Measurements from ENCODE around the gene DENND2D.
"Not testable (repeated sequence)": the region's sequence is repeated elsewhere in the genome, so short reads cannot be mapped to it uniquely, and the experiment has no call there.

Gene DENND2D

DNA sequence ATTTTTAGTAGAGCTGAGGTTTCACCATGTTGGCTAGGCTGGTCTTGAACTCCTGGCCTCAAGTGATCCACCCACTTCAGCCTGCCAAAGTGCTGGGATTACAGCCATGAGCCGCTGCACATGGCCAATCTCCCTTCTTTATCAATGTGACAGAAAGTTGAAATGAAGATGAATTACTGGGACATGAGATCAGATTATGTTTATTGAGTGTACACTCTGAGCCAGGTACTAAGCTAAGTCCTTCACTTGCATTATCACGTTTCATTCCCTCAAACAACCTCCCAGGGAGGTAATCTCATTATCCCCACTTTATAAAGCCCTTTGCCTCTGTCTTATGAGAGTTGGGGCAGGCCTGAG, 20.8 kb upstream of the DENND2D start:
- FAIRE-seq: no peak

- FAIRE-seq: no peak
These were observed 19.9 kb upstream of the DENND2D start for GRCh38 chr1:111220302-111220890.

GRCh38 chr1:111219557-111220286, 19.3 kb upstream of the DENND2D start:
- no peak for FAIRE-seq

DNA sequence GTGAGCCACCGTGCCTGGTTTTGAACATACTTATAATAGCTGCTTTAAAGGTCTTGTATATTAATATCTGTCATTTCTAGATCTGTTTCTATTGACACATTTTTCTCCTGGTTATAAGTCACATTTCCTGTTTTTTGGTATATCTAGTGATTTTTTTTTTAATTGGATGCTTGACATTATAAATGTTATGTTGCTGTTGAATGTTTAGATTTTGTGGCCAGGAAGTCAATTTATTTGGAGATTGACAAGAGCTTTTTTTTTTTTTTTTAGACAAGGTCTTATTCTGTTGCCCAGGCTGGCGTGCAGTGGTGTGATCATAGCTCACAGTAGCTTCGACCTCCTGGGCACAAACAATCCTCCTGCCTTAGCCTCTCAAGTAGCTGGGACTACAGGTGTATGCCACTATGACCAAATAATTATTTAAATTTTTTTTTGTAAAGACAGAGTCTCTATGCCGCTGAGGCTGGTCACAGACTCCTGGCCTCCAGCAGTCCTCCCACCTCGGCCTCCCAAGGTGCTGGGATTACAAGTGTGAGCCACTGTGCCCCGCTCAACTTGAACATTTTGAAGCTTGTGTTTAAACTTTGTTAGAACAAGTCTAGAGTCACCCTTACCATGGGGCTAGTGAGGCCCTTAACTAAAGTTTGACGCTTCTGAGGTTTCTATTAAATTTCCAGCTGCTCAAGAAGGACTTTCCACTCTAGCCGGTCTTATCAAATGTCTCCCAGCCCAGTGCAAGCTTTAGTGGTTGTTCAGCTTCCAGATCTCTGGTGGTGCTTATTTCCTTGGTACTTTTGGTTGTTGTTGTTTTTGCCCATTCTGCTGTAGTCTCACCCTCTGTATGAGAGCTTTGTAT, 18.5 kb upstream of the DENND2D start:
- no peak for FAIRE-seq

DNA sequence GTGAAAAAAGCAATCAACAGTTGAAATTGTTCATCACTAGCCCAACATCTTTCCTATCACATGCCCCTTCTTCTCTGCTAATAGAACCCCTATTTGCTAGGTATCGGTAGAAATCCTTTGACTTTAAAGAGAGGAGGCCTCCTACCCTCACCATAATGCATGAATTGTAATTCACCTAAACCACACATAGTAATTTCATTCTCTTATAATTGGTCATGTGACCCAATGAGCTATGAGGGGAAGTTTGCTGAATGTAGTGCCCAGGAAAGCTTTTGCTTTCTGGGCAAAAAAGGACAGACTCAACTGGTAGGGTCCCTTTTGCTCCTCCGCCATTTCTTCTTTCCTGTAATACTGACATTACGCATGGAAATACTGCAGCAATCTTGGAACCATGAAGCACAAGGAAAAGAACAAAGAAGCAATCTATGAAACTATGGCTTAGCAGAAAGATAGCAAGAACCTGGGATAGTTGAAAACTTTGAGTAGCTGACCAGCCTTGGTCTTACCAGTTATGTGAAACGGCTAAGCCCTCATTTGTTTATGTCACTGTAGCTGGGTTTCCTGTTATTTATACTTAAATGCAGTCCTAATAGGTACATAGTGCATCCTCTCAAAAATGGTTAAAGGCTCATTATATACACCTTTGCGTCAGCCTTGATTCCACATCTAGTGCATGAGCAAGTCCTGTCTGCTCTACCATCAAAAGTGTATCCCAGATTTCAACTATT, 16.9 kb upstream of the DENND2D start:
- FAIRE-seq: no peak

- FAIRE-seq: no peak
These were observed 16.3 kb upstream of the DENND2D start for GRCh38 chr1:111216751-111217150.

- FAIRE-seq: not testable (repeated sequence)
These were observed 14.8 kb upstream of the DENND2D start for GRCh38 chr1:111215285-111215684.

DNA sequence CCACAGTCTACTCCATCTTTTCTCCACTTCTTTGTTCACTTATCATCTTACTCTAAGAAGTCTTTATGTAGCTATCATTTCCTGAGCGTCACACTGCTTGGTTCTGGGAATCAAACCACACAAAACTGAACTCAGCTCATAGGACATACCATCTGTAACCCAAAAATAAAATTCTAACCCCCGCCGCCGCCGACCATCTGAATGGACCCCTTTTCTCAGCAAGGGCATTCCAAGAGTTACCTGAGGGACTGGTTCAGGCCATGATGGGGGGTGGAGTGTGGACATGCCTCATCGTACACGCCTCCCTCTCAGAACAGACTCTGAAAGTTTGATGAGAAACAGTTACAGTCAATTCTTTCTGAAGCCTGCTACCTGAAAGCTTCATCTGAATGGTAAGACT, 14.4 kb upstream of the DENND2D start:
- no peak for FAIRE-seq

- FAIRE-seq: no peak
These were observed 13.8 kb upstream of the DENND2D start for GRCh38 chr1:111214074-111214801.

DNA sequence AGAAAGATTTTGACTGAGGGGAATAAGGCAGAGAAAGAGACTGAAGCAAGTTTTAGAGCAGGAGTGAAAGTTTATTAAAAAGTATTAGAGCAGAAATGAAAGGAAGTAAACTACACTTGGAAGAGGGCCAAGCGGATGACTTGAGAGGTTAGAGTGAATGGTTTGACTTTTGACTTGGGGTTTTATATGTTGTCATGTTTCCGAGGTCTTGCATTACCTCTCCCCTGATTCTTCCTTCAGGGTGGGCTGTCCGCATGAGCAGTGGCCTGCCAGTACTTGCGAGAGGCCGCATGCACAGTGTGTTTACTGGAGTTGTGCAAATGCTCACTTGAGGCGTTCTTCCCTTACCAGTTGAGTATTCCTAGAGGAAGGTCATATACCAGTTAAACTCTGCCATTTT, 13.0 kb upstream of the DENND2D start:
- FAIRE-seq: no peak

DNA sequence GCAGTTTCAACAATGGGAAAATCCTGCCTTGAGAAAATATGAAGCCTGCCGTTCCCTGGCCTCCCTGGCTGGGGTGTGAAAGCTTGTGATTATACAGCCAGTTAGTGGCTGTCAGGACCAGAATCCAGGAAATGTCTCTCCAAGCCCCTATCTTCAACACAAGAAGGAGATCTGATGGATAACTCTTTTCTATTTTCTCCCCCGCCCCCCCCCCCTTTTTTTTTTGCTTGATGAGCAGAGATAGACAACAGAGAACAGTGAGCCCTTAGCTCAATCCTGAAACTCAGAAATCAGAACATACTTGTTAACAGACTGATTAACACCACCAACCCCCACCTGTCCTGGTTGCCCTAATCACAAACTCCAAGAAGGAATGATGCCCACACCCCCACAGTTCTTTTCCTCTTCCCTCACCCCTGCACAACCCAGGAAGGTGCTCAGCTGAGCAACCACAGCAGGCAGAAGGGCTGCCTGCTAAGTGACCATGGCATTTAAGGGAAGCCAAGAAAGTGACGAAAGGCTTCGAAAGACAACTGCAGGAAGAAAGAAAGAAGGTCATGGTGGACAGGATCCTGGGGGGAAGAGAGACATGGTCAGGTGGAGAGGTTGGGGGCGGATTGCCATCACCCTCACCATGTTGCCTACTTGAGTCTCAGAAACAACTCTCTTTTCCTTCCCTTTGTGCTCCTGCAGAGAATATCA, 12.3 kb upstream of the DENND2D start:
- no peak for FAIRE-seq

GRCh38 chr1:111211921-111212320, 11.5 kb upstream of the DENND2D start:
- FAIRE-seq: no peak

GRCh38 chr1:111209622-111210021, 9.2 kb upstream of the DENND2D start:
- no peak for FAIRE-seq

DNA sequence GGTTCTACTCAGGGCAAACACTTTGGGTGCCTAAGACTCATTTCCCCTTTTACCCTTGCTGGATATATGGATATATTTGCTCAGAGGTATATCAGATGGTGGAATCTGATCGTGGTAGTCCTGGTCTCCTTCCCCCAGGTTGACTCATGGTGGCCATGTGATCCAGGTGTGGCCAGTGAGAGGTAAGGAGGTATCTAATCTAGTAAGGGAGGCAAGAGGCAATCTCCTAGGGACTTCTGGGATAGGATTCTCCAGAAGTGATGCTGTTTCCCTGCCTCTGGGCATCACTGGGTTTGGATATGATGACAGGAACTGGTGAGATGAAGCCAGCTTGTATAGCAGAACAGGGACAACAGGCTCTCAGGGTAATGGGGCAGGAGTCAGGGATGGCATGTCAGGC, 8.5 kb upstream of the DENND2D start:
- no peak for FAIRE-seq

- no peak for FAIRE-seq
These were observed 5.2 kb upstream of the DENND2D start for GRCh38 chr1:111205714-111206050.

DNA sequence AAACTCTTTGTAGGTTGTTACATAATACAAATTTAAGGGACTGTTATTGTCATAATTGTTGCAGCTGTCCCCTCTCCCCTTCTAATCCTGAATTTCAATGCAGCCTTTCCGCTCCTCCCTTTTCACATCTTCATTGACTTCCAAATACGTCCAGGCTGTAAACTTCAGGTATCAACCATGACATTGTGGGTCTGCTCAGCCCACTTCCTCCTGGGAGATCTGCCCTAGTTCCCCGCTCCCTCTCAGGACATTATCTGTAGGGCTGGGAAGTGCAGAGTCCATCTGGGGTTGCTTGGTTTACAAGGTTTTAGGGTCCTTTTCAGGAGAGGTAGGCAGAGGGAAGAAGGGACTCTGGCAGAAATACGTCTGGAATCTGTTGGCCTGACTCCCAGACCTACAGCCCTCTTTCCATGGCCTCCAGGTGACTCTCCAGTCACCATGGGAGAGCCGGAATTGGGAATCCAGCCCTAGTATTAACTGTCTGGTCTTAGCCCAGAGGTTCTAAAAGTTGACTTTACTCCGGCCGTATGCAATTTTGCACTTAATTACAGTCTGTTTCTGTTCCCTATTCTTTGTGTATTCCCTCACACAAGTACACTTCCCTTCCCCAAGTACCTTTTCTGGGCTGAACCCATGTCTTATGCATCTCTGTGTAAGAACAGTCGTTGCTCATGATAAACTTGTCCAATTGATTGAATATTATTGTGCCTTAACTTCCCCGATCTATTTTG, 4.7 kb upstream of the DENND2D start:
- FAIRE-seq: no peak

GRCh38 chr1:111204201-111204982, 3.9 kb upstream of the DENND2D start:
- no peak for FAIRE-seq

- no peak for FAIRE-seq
These were observed 3.3 kb upstream of the DENND2D start for GRCh38 chr1:111203681-111204200.

GRCh38 chr1:111202707-111203623, 2.5 kb upstream of the DENND2D start:
- FAIRE-seq: no peak
